ENCODE data around the gene ABCB6. TPM values are rescaled to one million over a fixed set of nuclear protein-coding genes. Genes with fewer than 3 reads are reported as not detected.

The ABCB6 gene
- total RNA-seq, 2 experiments from 2014 or later, result 12.6 to 15.2 TPM

- H3K27ac Mint-ChIP-seq, result peak within 1 kb of the TSS; percentile 93
- no peaks in the 10 kb centered on the region for H3K27me3 Mint-ChIP-seq
- peak within 1 kb of the TSS; percentile 80 for H3K4me3 Mint-ChIP-seq
- H3K4me1 Mint-ChIP-seq, result peaks cover 19% of the 10 kb centered on the region
- CTCF ChIA-PET, result interaction anchor here (0.6 to 10.1 kb wide), 28 partner anchors 13 to 153 kb away, joined by 3 to 150 read pairs (median 5); partner anchors contain the start of genes ABCB6, ANKZF1, ATG9A and CNPPD1
- ATAC-seq, result peak; percentile 87
- H3K36me3 Mint-ChIP-seq, result peaks cover 13% of the 10 kb centered on the region
- no peaks in the 10 kb centered on the region for H3K9me3 Mint-ChIP-seq (ENCODE audit: low read depth)
- peak; percentile 96 for DNase-seq
These were observed 58.4 kb downstream of the ABCB6 start, which contains the start of gene NHEJ1 for GRCh38 chr2:219160186-219161017. Gene NHEJ1 (minus strand): TSS chr2:219160815. CDS start chr2:219158362, 2,453 bp downstream.

Other genes with a start within 250 kb of the ABCB6 start
- not detected for gene FEV, start 233.8 kb downstream of the ABCB6 start, total RNA-seq
- gene CRYBA2, start 225.5 kb downstream of the ABCB6 start, total RNA-seq, result not detected
- gene CFAP65, start 177.4 kb downstream of the ABCB6 start, total RNA-seq, result not detected
- not detected for gene IHH, start 158.0 kb downstream of the ABCB6 start, total RNA-seq
- gene NHEJ1, start 58.1 kb downstream of the ABCB6 start, total RNA-seq, result 10 to 100 TPM; 14.4 to 19.4 TPM
- gene SLC23A3, start 48.9 kb downstream of the ABCB6 start, total RNA-seq, result 1 to 10 TPM; 2.6 to 3.2 TPM
- gene CNPPD1, start 42.0 kb downstream of the ABCB6 start, total RNA-seq, result 10 to 100 TPM; 66.9 to 72.0 TPM
- 100 to 1,000 TPM in 1 of 2 experiments, 10 to 100 TPM in 1; 95.8 to 110 TPM for gene RETREG2, start 40.7 kb downstream of the ABCB6 start, total RNA-seq
- gene ZFAND2B, start 12.2 kb downstream of the ABCB6 start, total RNA-seq, result 10 to 100 TPM; 60.2 to 60.6 TPM
- gene ATG9A, start 10.7 kb upstream of the ABCB6 start, total RNA-seq, result 10 to 100 TPM; 56.6 to 60.7 TPM
- 100 to 1,000 TPM in 1 of 2 experiments, 10 to 100 TPM in 1; 89.4 to 105 TPM for gene ANKZF1, start 10.8 kb upstream of the ABCB6 start, total RNA-seq
- gene GLB1L, start 26.5 kb upstream of the ABCB6 start, total RNA-seq, result 1 to 10 TPM; 4.3 to 4.9 TPM
- 10 to 100 TPM; 37.3 to 41.7 TPM for gene STK16, start 26.5 kb upstream of the ABCB6 start, total RNA-seq
- not detected for gene TUBA4B, start 34.3 kb upstream of the ABCB6 start, total RNA-seq
- 100 to 1,000 TPM; 244 to 337 TPM for gene TUBA4A, start 35.0 kb upstream of the ABCB6 start, total RNA-seq
- 10 to 100 TPM; 48.2 to 49.0 TPM for gene DNAJB2, start 60.4 kb upstream of the ABCB6 start, total RNA-seq
- under 1 TPM in 1 of 2 experiments, not detected in 1; 0.28 TPM for gene PTPRN, start 90.4 kb upstream of the ABCB6 start, total RNA-seq
- not detected for gene RESP18, start 113.8 kb upstream of the ABCB6 start, total RNA-seq
- 10 to 100 TPM; 60.3 to 64.8 TPM for gene DNPEP, start 169.0 kb upstream of the ABCB6 start, total RNA-seq
- not detected for gene DES, start 199.4 kb upstream of the ABCB6 start, total RNA-seq
- gene SPEG, start 215.9 kb upstream of the ABCB6 start, total RNA-seq, result 1 to 10 TPM in 1 of 2 experiments, under 1 TPM in 1; 0.52 to 1.3 TPM

Measured in activated CD8-positive, alpha-beta memory T cell treated with anti-CD3 and anti-CD28 coated beads, Interleukin-2, amount 10 ng/mL, durations not matched to agents 7 days and 5 days (primary cell).